ENCODE measurements around the gene CDC6.

The CDC6 gene, protein sequence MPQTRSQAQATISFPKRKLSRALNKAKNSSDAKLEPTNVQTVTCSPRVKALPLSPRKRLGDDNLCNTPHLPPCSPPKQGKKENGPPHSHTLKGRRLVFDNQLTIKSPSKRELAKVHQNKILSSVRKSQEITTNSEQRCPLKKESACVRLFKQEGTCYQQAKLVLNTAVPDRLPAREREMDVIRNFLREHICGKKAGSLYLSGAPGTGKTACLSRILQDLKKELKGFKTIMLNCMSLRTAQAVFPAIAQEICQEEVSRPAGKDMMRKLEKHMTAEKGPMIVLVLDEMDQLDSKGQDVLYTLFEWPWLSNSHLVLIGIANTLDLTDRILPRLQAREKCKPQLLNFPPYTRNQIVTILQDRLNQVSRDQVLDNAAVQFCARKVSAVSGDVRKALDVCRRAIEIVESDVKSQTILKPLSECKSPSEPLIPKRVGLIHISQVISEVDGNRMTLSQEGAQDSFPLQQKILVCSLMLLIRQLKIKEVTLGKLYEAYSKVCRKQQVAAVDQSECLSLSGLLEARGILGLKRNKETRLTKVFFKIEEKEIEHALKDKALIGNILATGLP

DNA sequence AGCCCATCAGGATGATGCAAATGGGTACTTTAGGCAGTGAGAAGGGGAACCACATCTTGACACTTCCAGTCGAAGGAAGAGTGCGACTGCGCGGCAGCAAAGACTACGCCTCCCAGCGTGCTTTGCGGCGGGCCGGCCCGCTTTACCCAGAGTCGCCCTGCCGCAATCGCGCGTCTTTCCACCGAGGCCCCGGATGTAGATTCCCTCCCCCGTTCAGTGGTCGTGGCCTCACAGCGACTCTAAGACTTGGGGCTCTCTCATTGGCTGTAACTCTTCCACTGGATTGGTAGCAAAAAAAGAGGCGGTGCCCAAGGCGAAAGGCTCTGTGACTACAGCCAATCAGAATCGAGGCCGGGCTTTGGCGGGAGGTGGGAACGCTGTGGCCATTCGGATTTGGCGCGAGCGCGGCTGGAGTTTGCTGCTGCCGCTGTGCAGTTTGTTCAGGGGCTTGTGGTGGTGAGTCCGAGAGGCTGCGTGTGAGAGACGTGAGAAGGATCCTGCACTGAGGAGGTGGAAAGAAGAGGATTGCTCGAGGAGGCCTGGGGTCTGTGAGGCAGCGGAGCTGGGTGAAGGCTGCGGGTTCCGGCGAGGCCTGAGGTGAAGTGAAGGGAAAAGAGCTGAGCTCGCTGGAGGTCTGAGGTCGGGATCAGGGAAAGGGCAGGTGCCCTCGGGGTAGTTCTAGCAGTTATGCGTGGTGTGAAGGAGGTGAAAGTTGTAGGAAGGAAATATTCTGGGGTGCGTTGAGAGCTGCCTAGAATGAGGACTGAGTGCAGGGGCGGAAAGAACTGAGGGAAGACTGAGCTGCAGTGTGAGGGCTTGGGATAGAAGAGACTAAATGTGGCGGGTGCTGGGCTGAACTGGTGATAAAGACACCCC is at the start of gene CDC6:
Gene CDC6 (plus strand): TSS at position 386 of the 876 bp plus-strand sequence. CDS start 1,542 bp downstream, outside the sequence.
- peak; percentile 94 to 95 for DNase-seq (ENCODE audit: low read depth in 2 of 2)

DNA sequence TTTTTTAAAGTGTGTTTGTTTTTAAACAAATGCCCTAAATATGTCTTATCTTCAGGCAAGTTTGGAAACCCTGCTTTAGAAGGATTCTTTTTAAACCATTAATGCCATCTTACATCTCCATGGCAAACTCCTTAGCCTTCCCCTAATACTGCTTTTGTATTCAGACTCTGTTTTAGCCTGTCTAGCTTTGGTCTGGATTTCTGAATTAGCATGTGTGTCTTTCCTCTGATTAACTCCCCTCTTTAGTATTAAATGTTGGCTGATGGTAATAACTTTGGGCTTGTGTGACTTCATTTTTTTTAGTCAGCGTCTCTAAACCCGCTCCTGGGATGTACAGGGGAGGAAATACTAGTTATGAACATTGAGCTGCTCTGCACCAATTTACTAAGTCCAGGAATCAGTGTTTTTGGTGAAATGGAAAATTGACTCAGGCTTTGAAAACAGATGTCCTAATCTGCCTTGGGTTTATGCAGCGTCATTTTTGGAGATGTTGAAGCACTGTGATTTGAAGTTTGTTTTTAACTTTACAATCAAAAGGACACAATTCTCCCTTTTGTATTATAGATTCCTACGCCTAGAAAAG is 46.3 kb upstream of the CDC6 start:
- no peak for DNase-seq (ENCODE audit: low read depth in 2 of 2)

DNA sequence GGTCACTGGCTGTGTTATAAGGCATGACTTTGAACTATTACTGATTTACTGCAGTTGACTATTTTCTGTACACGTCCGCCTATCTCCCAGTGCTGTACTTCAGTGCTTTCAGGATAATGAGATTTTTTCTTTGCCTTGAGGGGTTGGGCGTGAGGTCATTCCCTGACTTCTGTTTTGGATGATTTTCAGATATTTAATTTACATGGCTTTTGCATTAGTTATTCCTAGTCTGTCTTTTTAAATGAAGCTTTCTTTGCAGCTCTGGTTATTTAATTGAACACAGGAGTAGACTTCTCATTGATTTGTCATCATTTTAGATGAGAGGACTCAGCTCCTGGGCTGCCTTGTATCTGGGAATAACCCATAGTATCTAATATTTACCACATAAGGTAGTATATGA is 44.9 kb upstream of the CDC6 start:
- no peak for DNase-seq (ENCODE audit: low read depth in 2 of 2)

DNA sequence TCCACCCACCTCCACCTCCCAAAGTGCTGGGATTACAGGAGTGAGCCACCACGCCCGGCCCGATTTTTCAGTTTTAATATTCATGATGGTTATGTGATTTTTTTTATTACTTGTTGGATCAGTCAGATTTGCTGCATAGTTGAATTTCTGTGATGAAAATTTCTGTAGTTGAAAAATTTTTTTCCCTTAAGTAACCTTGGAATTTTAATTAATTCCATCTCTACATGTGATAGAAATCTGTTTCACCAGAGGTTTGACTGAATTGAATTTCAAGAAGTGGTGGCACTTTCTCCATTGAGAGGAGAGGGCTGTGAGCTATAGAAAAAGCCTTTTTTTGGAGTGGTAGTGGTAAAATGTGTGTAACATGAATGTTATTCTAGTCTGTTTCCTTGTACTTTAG is 43.9 kb upstream of the CDC6 start:
- no peak for DNase-seq (ENCODE audit: low read depth in 2 of 2)

DNA sequence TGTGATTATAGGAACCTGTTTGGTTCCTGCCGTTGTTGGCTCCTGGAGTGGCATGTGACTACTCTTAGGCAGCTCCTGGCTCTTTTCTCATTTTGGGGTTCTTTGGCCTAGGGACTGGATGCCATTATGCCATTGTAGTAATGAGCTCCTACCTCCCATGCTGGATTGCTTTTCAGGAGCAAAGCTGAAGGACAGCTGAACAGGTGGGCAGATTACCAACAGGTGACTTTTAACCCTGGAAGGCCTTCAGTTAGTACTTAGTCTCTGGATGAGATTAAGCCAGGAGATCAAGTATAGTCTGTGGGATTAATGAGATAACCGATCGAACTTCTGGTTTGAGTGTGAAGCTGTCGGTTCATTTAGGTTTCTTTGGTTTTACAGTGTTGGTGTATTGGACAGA is 43.4 kb upstream of the CDC6 start:
- DNase-seq (ENCODE audit: low read depth in 2 of 2) = no peak

DNA sequence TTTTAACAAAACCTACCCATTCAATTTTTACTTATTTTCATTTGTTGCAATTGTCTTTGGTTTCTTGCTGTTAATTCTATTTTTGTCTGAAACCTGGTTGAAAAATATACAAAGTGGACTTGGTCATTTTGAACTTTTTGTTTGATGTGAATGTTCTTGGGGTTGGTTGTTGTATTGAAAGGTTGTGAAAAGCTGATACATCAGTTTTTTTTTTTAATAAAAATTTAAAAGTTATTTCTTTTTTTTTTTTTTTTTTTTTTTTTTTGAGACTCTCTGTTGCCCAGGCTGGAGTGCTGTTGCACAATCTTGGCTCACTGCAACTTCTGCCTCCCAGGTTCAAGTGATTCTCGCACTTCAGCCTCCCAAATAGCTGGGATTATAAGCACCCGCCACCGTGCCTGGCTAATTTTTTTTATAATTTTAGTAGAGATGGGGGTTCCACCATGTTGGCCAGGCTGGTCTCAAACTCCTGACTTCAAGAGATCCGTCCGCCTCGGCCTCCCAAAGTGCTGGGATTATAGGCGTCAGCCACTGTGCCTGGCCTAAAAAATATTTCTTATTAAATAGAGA is 39.7 kb upstream of the CDC6 start:
- DNase-seq (ENCODE audit: low read depth in 2 of 2) = no peak

DNA sequence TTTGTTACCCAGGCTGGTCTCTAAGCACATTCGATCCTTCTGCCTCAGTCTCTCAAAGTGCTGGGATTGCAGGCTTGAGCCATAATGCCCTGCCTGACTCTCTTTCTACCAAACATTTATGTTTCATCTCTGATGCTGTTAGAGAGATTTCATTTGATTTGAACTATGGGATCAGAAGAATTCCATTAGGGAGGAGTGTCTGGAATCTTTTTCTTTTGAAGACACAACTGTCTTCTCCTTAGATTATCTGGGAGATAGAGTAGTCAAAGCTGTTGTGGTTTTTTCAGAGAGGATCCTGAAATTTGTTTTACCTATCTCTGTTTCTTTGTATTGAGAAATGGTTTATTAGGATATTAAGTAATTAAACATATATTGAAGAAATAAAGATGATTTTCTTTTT is 39.2 kb upstream of the CDC6 start:
- no peak for DNase-seq (ENCODE audit: low read depth in 2 of 2)

DNA sequence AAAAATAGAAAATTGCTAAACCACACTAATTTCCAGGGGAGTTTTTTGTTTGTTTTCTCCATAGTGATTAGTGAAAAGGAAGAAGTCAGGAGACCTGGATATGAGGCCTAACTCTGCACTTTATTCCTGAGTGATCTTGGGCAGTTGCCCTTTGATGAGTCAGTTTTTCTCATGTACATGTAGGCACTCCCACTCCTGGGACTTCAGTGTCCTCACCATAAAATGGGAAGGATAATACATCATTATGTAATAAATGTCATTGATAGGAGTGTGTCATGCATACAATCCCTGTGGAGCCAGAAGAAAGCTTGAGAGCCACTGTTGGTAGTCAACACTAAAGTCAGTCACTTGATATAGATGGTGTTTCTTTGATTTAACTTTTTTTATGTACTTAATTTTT is 36.1 kb upstream of the CDC6 start:
- DNase-seq (ENCODE audit: low read depth in 2 of 2) = no peak

DNA sequence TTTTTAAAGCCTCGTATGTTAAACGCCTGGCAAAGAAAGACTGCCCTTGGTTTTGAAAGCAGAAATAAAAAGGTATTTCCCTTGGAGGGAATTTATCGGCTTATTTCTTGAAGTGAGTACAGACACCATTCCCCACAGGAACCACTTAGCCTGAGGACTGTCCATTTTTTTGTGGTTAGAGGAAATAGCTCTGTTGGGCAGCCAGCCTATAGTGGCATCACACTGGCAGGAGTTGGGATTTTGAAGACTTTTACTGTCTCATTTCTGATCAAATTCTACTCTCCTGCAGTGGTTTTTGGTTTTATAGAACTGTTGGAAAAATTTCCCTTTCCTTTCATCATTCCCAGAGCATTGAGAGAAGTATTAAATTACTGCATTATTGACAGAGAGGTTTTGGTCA is 34.1 kb upstream of the CDC6 start:
- no peak for DNase-seq (ENCODE audit: low read depth in 2 of 2)

DNA sequence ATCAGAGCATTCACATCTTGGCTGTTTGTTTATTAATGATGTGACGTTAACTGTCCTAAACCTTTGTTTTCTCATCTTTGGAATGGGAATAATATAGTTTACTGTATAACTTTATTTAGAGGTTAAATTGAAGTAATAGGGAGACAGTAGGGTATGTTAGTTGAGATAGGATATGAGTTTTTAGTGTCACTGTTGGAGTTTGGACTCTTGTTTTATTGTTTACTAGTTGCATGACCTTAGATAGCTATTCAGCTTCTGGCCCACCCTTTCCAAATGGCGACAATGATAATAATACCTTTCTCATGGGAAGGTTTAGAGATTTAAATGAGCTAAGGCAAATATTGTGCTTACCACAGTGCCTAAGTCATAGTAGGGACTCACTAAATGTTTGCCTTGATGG is 28.2 kb upstream of the CDC6 start:
- no peak for DNase-seq (ENCODE audit: low read depth in 2 of 2)

DNA sequence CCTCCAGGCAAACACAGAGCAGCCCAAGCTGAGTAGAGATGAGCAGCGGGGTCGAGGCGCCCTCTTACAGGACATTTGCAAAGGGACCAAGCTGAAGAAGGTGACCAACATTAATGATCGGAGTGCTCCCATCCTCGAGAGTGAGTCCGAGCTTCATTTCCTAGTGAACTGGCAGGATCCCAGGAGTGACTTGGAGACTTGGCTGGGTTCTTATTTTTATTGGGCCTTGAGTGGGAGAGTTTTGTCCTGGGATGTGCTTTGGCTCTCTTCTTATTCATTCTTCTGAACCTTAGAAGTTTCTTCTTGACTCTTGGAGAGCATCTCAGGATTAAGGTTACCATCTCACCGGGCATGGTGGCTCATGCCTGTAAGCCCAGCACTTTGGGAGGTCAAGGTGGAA is 27.2 kb upstream of the CDC6 start:
- no peak for DNase-seq (ENCODE audit: low read depth in 2 of 2)

DNA sequence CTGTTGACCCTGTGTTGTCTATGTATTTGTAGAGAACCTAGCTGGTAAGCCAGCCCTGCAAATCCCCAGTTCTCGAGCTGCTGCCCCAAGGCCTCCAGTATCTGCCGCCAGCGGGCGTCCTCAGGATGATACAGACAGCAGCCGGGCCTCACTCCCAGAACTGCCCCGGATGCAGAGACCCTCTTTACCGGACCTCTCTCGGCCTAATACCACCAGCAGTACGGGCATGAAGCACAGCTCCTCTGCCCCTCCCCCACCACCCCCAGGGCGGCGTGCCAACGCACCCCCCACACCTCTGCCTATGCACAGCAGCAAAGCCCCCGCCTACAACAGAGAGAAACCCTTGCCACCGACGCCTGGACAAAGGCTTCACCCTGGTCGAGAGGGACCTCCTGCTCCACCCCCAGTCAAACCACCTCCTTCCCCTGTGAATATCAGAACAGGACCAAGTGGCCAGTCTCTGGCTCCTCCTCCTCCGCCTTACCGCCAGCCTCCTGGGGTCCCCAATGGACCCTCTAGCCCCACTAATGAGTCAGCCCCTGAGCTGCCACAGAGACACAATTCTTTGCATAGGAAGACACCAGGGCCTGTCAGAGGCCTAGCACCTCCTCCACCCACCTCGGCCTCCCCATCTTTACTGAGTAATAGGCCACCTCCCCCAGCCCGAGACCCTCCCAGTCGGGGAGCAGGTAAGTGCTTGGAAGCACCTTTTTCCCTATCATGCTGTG is 23.1 kb upstream of the CDC6 start:
- DNase-seq (ENCODE audit: low read depth in 2 of 2) = no peak

DNA sequence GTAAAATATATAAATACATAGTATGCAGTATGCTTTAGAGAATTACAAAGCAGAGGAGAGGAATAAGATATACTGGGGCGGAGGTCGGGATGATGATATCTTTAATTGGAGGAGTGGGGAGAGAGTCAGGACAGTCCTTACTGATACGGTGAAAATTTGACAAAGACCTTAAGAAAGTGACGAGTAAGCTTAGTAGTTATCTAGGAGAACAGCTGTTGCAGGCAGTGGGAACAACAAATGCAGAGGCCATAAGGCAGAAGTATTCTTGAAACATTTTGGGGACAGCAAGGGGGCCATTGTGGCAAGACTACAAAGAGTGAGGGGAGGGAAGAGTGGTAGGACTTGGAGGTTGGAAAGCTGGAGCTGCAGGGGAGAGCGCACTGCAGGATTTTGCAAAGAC is 22.3 kb upstream of the CDC6 start:
- no peak for DNase-seq (ENCODE audit: low read depth in 2 of 2)

DNA sequence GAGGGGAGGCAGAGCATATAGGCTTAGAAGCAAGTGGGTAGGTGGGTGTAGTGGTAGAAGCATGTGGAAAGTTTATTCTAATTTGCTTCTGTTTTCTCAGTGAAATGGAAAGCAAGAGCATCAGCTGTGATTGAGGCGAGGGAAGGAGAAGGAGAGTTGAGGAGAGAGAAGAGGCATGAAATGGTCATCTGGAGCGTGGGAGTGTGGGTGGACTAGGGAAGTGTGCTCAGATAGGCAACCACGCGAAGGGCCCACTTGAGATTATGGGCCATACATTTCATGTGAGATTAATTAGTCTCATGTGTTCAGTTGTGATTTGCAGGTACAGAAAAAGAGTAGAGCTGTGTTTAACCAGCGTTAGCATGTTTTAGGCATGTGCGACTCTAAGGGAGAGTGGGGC is 20.8 kb upstream of the CDC6 start:
- no peak for DNase-seq (ENCODE audit: low read depth in 2 of 2)

DNA sequence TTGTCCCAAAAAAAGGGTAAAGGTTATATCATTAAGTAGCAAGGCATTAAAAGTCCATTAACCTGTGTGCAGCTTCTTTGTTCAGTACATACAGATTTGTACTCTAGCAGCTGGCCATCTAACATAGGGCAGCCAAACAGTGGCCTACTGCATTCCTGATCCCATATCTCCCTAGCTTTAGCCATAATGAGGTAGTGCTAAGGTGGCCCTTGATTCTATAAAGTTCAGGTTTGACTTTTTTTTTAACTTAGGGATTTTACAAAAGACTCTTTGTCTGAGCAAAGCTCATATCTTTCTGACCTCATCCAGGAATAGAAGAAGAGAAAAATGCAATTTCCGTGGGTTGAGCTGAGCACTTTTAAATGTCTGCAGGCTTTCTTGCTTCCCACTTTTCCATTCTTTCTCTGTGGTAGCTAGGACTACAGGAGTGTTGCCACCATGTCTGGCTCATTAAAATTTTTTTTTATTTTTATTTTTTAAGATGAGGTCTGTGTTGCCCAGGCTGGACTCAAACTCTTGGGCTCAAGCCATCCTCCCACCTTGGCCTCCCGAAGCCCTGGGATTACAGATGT is 19.5 kb upstream of the CDC6 start:
- no peak for DNase-seq (ENCODE audit: low read depth in 2 of 2)

DNA sequence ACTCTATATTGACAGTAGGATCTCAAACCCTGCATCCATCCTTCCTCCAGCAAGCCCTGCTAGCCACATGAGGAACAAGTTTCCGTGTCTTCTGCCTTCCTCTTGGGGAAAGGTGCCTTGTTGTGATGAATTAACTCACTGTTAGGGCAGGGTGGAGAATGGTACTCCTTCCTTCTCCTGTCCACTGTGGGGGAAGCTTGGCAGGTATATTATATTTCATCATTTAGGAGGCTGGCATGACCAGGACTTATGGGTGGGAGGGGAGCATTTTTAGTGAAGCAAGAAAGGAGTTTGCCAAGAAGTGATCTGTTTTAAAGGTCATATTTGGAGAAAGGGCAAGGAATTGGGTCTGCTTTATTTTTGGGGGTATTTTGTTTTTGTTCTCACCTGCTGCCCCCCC is 9.3 kb upstream of the CDC6 start:
- no peak for DNase-seq (ENCODE audit: low read depth in 2 of 2)

DNA sequence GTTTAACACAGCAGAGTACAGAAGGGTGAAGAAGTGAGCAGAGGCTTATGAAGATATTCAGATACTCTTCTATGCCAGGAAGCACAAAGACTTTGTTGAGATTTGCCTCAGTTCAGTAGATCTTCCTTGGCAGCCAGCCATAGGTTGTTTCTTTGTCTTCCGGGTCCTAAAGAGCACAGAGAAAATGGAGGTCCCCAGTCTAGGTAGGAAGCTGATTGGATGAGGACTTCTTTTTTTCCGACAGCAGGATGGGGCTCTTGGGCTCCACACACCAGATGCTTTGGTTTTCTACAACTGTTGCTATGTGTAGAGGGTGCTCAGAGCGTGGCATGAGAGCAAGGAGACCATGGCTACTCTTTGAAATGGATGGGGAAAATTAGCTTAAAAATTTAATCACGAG is 8.3 kb upstream of the CDC6 start:
- DNase-seq (ENCODE audit: low read depth in 2 of 2) = no peak

DNA sequence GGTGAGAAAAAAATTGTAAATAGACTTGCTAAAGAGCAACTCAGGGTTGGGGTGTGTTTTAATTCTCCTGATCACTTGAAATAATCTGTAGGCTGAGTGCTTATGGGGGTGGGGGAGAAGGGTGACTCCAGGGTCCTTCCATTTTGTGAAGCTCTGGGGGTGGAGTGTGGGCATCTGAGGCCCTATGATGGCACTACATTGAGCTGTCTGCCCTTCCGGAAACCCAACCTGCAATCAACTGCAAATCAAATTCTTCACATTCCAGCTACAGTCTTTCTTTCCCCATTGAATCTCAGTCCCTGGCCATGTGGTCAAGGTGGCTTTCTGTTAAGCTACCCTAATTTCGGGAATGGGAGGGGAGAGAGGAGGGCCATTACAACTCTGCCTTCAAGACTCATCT is 6.0 kb upstream of the CDC6 start:
- no peak for DNase-seq (ENCODE audit: low read depth in 2 of 2)

DNA sequence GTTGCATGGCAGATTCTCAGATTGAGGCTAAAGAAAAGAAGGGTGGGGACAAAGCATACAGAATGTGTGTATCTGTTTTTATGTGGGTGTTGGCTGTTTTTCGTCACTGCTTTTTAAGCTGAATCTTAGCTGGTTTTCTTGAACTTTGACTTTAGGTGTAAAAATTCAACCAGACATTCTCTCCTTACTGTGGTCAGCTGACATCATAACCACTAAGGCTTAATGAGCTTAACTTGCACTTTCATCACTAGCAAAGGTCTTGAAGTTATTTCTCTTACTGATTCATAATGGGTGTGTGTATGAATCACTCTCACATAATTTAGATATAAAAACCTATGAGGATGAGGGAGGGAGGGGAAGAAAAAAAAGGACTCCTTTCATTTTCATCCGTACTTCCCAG is 4.0 kb upstream of the CDC6 start:
- DNase-seq (ENCODE audit: low read depth in 2 of 2) = no peak

DNA sequence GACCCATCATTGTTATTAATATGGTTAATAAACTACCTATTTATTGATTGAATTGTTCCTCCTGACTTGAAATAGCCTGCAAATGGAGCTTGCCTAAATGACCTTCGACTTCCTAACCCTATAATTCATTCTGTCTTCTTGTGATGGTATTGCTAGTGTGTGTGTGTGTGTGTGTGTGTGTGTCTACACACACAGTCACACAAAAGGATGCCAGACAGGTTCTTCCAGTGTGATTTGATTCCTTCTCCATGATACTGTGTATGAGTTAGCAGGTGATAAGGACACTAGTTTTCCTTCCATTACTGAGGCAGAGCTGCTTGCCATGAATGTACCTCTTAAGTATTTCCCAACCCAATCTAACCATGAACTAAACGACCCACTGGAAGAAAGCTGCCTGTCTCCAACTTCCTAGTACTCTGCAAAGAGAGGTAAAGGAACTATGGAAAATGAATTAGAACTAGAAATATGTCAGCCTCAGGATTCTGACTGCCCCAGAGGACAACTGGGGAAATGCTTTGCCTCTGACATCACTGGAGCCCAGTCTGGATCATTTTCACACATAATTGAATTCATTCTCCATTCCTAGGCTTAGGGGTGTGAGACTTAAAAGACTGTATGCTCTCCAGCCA is 3.5 kb upstream of the CDC6 start:
- DNase-seq (ENCODE audit: low read depth in 2 of 2) = no peak

DNA sequence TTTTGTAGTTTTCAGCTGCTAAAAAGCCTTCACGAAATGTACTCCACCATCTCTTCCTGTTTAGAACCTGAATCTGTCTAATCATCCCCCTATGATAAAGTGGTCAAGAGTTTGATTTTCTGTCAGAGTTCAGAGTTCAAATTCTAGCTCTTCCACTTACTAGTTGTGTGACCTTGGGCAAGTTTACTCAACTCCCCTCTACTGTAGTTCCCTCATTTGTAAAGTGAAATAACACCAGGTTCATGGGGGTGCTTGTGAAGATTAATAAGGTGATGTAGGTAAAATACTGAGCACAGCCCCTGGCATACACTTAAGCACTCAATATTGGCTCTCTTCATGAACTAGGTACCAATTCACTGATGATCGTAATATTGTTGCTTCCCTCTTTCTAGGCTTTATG is 1.2 kb upstream of the CDC6 start:
- DNase-seq (ENCODE audit: low read depth in 2 of 2) = no peak
